ENCODE data around the gene TXNDC16.

- TF ChIP-seq CTCF (IDR thresholded peaks at IDR 0.05) (no peak), ZFX (IDR thresholded peaks at IDR 0.05; ENCODE audit: borderline replicate concordance) (no peak)
Measured at GRCh38 chr14:52558688-52559087, 6.4 kb upstream of the TXNDC16 start.
